Measurements from ENCODE around the gene BDNF.

The BDNF gene

GRCh38 chr11:27623945-27624523 is 76.2 kb downstream of the BDNF start:
- no peak for DNase-seq

DNA sequence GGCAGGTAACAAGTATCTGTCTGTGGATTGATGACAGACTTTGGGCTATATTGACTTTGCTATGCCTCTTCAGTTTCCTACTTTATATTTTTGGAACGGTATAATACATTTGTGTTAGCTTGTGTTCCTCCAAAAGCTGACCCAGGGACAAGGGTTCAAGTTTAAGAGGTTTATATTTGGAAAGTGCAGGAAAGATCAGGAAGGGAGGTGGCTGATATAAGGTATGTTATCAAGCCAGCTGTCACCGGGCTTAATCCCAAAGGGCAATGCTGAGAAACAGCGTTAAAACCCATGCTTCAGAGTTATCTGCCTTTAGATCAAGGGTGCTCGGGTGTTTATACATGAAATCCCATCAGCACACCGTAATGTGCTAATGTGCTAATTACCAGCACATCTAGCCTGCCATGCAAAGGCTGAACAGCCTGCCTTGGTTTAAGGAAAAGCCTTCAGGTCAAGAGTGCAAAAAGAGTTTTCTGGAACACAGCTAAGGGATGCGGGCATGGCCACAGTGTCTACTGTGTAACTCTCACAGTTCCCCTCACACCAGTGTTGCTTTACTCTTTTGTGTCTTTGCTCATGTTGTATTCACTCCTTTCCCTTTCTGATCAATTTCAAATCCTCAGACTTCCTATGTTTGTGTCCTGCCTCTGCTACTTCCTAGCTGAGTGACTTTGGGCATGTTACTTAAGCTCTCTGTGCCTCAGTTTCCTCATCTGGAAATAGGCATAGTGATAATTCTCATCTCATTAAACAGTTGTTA is 77.5 kb downstream of the BDNF start:
- DNase-seq = no peak

DNA sequence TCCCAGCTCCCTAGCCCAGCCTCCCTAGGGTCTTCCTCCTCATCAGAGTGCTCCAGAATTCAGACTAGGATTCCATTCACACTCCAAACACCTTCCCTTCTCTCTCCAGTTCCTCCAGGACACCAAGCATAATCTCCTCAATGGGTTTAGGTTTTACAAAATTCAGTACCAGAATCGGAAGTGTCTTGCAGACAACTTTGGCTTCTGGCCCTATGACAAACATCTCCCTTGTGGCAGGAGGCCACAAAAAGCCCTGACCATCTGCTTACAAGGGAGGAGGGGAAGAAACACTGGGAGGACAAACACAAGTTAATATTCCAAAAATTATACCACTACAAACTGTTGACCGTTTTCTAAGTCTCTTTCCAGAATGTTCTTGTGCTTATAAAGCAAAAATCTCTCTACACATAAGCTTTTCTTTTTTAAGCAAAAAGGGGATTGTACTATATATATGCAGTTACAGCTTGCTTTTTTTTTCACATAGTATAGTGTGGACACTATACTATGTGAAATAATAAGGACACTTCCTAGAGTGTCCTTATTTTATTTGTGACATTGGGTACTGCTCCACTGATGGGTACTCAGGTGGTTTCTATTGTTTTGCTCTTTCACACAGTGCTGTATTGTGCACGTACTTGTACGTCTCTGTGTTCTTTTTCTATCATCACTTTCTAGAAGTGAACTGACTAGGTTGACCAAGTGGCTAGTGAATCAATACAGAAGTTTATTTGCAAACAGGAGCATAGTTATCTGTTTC is 78.7 kb downstream of the BDNF start:
- DNase-seq = no peak

DNA sequence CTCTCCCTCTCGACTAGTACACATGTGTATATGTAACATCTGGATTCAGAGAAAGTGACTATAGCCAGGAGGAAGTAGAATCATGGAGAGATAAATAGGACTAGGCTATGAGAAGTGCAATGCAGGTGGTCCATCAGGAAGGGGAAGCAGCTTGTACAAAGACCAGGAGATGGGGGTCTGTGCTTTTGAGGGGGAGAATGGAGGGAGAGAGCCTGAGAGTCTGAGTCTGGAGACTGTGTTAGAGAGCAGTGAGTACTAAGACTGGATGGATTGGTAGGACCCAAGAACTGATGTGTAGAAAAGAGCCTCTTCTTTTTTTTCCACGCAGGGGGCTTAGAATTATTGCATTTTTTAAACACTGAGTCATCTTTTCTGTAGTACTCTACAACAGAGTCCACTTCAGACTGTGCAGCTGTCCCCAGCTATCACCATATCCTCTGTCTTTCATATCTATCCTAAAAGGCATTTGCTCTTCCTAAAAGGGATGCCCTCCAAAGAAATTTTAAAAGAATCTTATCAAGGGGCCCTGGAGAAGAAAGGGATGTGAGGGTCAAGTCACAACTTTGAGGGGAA is 80.4 kb downstream of the BDNF start:
- DNase-seq = no peak

DNA sequence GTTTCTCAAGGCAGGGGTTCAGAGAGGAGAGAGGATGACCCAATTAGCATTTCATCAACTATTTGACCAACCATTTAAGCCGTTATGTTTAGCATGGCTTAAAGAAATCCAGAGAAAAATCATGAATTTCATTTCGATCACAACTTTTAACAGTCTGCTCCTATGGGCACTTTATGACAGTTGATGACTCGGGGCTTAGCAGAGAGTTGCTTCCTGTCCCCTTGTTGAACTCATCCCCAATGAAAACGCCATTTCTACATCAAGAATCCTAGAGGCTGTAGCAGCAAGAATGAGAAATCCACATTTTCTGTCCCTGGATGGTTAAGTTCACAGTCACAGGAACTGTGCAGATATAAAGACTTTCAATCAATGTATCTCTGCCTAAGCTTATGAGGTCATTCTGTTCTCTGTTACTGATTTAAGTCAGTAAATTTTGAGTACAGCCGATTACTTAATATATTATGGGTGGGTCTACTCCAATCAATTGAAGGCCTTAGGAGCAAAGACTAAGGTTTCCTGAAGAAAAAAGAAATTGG is 81.1 kb downstream of the BDNF start:
- no peak for DNase-seq

GRCh38 chr11:27618281-27618915 is 81.9 kb downstream of the BDNF start:
- no peak for DNase-seq

GRCh38 chr11:27616711-27617110 is 83.5 kb downstream of the BDNF start:
- no peak for DNase-seq

GRCh38 chr11:27615833-27616232 is 84.4 kb downstream of the BDNF start:
- DNase-seq = no peak

DNA sequence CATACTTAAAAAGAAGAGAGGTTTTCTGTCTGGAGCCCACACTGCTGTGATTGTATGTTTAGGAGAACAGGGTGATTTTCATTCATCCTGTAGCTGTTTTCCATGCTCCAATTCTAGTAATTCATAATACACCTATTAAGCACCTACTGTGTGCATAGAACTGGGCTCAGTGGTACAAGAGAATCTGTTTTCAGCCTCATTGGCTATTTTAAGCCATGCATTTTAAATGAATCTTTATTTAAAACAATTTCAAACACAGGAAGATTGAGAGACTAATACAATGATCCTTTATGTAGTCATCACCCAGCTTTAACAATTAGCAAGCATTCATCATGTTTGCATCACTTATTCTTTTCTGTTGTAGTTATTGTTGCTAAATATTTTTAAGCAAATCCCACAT is 86.2 kb downstream of the BDNF start:
- no peak for DNase-seq

GRCh38 chr11:27612932-27613880 is 87.0 kb downstream of the BDNF start:
- DNase-seq = no peak

- DNase-seq = no peak
Measured at GRCh38 chr11:27611947-27612455, 88.3 kb downstream of the BDNF start.

DNA sequence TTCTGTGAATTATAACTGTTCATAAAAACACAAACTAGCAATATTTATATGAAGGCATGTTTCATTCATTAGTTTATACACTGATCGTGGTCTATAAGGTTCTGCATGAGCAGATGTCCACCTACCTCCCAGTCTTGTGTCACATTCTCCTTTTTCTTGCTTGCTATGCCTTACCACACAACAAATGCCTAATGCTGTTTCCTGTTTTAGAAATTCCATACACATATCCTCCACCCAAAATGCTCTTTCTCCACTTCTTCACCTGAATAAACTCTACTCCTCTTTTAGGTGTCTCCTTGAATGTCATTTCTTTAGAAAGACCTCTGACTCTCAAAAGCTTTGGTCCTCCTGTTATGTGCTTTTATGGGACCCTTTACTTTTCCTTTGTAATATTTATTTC is 88.9 kb downstream of the BDNF start:
- DNase-seq = no peak

- no peak for DNase-seq
Measured at GRCh38 chr11:27610946-27611345, 89.3 kb downstream of the BDNF start.

DNA sequence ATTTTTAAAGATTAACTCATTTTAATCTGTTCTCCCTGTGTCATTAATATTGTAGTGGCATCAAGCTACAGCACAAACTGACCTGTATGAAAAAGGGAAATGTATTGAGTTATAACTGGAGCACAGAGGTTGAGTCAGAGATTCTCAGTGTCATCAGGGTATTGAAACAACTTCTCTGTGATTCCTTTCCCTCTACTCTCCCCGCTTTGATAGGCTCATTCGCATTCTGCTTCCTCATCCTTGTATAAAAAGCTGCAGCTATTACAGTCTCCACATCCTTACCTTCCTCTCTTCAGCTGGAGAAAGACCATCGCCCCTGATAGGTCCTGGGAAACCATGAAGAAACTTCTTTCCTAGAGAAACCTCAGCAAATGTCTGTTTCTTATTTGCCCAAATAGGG is 90.0 kb downstream of the BDNF start:
- DNase-seq = no peak

GRCh38 chr11:27608951-27609350 is 91.3 kb downstream of the BDNF start:
- DNase-seq = no peak

DNA sequence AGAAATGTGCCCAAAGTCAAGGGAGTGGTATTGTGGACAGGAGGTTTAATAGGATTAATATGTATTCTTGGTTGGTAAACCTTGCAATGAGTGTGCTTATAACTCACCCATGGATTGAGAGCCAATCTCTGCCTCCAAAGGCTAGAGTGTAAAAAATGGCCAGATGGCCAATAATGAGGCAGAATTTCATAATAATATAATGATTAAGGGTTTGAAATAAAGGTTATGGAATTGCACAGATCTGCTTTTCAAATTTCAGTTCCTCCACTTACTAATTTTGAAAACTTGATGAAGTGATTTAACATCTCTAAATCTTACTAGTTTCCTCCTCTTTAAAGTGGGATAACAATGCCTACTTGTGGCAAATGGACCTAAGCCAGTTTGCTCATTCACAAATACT is 94.8 kb downstream of the BDNF start:
- no peak for DNase-seq
